A673 (cell line): ENCODE measurements around the gene CEP112. TPM values are rescaled to one million over a fixed set of nuclear protein-coding genes. Genes with fewer than 3 reads are reported as not detected.
"Not testable (repeated sequence)": the region's sequence is repeated elsewhere in the genome, so short reads cannot be mapped to it uniquely, and the experiment has no call there.

Experiments used
- BruUV-seq: library from RNA; stranded (reverse); fragments of 400-500 nt; replicated peaks from 2 replicates; lab custom pipeline; 2021; lab: Mats Ljungman, UMichigan
- CTCF ChIA-PET: fragments of 300-600 bp; sonication (Branson Sonifier 250); formaldehyde crosslinking; loops from one replicate; lab custom pipeline; 2022; ENCODE audit warnings: antibody characterized with exemption; lab: Charles Lee
- POLR2A ChIA-PET: fragments of 300-600 bp; sonication (Branson Sonifier 250); formaldehyde crosslinking; loops from one replicate; lab custom pipeline; 2022; ENCODE audit warnings: antibody characterized with exemption; ENCODE audit not compliant: low non-redundant PET; lab: Charles Lee
- DNase-seq: peaks from one replicate; pipeline ENCODE4 v3.0.0-alpha.2; 2015; ENCODE audit warnings: low spot score
- H3K27ac ChIP-seq: fragments of 200-600 bp; sonication (generic); 2 replicates; pipeline ENCODE4 v1.5.1; 2016; ENCODE audit warnings: mixed run types, low read depth, mild to moderate bottlenecking, mixed read lengths, antibody characterized with exemption, low read length; ENCODE audit not compliant: poor library complexity, severe bottlenecking
- H3K27me3 ChIP-seq: fragments of 200-600 bp; sonication (generic); replicated peaks from 2 replicates; pipeline ENCODE4 v1.6.1; 2017; ENCODE audit warnings: mixed run types, low read depth, mild to moderate bottlenecking, mixed read lengths, antibody characterized with exemption, low read length; ENCODE audit not compliant: insufficient read depth, poor library complexity
- H3K36me3 ChIP-seq: fragments of 200-600 bp; sonication (generic); 2 replicates; pipeline ENCODE4 v1.6.1; 2016; ENCODE audit warnings: mixed run types, mild to moderate bottlenecking, mixed read lengths, antibody characterized with exemption, low read length; ENCODE audit not compliant: insufficient read depth, poor library complexity, severe bottlenecking
- H3K4me1 ChIP-seq: fragments of 200-600 bp; sonication (generic); 2 replicates; pipeline ENCODE4 v1.6.1; 2017; ENCODE audit warnings: mixed run types, mild to moderate bottlenecking, mixed read lengths, antibody characterized with exemption, low read length; ENCODE audit not compliant: insufficient read depth, poor library complexity, severe bottlenecking
- H3K4me3 ChIP-seq: fragments of 200-600 bp; sonication (generic); 2 replicates; pipeline ENCODE4 v1.5.1; 2016; ENCODE audit warnings: low read depth, mixed run types, mild to moderate bottlenecking, mixed read lengths, low read length; ENCODE audit not compliant: poor library complexity, severe bottlenecking
- H3K9me3 ChIP-seq: fragments of 200-600 bp; sonication (generic); 2 replicates; pipeline ENCODE4 v1.6.1; 2016; ENCODE audit warnings: mixed run types, low read depth, mild to moderate bottlenecking, mixed read lengths, antibody characterized with exemption, low read length; ENCODE audit not compliant: poor library complexity, severe bottlenecking
- EZH2 ChIP-seq: fragments of 200-600 bp; sonication (generic); IDR thresholded peaks from 2 replicates; pipeline ENCODE4 v1.6.1; 2017; ENCODE audit warnings: borderline replicate concordance, low read depth, mild to moderate bottlenecking, mixed read lengths, antibody characterized with exemption, low read length; ENCODE audit not compliant: poor library complexity, severe bottlenecking
- intact Hi-C: fragments of 100-400 bp; cut with micrococcal nuclease; formaldehyde crosslinking; loops from one replicate; pipeline ENCODE4 v1.10.0; 2022; ENCODE audit not compliant: unreplicated experiment
- total RNA-seq: library from RNA; stranded (reverse); gene quantifications from 2 replicates; pipeline ENCODE4 v1.2.3, GENCODE V29; 2021
- TF ChIP-seq, protein P1 (sequence below): fragments of 300-800, 200-600 bp; sonication (generic); conservative IDR thresholded peaks from 2 replicates; pipeline ENCODE4 v1.5.1; 2017; ENCODE audit warnings: low read depth, mild to moderate bottlenecking, antibody characterized with exemption, low read length, moderate library complexity, mixed read lengths

The CEP112 gene
- total RNA-seq, 1 experiment from 2014 or later: 27.2 TPM

DNA sequence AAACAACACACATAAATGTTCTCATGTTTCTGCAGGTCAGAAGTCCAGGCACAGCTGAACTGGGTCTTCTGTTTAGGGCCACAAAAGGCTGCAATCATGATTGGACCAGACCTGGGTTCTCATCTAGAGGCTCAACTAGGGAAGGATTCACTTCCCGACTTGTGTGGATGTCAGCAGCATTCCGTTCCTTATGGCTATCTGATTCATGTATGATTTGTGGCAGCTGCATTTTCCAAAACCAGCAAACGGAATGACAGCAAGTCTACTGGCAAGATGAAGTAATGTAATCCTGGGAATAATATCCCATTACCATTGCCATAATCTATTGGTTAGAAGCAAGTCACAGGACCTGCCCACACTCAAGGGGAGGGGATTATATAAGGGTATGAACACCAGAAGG, 22.1 kb downstream of the CEP112 start:
- no TSS peak for BruUV-seq
- Histone ChIP-seq H3K4me1 (peaks cover 6% of the 10 kb centered on the region), H3K36me3 (peaks cover 21% of the 10 kb centered on the region), H3K27ac (no peak overlapping the region), H3K27me3 (no peaks in the 10 kb centered on the region), H3K9me3 (no peaks in the 10 kb centered on the region), H3K4me3 (no peak overlapping the region)
- DNase-seq: no peak
- TF ChIP-seq EZH2: no peak
- intact Hi-C loops: loop anchor here (5.0 to 10.0 kb wide), 2 partner anchors 615 to 933 kb away; no protein-coding TSS in a partner anchor
- CTCF ChIA-PET: interaction anchor here (0.6 kb wide), 1 partner anchor 611 kb away, joined by 5 read pairs; no protein-coding TSS in a partner anchor
- POLR2A ChIA-PET: no interaction called here

DNA sequence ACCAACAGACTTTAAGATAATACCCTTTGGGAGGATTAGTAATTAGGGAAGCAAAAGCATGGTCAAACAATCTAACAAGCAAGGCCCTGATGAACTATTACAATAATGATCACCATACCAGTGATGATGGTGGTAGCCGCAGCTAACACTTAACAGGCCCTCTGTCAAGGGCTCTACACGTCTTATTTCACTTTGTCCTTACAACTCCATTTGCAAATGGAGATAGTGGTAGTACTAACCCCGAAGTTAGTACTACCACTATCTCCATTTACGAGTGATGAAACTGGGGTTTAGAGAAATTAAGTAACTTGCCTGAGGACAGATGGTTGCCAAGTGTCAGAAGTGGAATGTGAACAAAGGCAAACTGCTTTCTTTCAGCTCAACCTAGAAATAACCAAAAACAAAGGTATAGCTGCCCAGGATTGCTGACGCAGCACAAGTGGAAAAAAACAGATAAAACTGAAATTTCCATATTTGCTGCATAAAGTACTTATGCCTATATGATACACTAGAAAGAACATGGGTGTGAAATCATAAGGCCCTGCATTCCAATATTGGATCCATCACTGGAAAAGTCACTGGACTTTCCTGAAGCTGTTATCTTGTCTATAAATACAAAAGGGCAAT, 24.6 kb downstream of the CEP112 start:
- no peak overlapping the region for H3K4me3 ChIP-seq
- ChIA-PET CTCF (no interaction called here), POLR2A (no interaction called here)
- DNase-seq: no peak
- intact Hi-C loops: loop anchor here (5.0 to 10.0 kb wide), 2 partner anchors 613 to 930 kb away; no protein-coding TSS in a partner anchor
- H3K36me3 ChIP-seq: peaks cover 21% of the 10 kb centered on the region
- H3K27me3 ChIP-seq: no peaks in the 10 kb centered on the region
- peaks cover 4% of the 10 kb centered on the region for H3K4me1 ChIP-seq
- no peak overlapping the region for H3K27ac ChIP-seq
- BruUV-seq: no TSS peak
- TF ChIP-seq EZH2: no peak
- TF ChIP-seq, protein P1, sequence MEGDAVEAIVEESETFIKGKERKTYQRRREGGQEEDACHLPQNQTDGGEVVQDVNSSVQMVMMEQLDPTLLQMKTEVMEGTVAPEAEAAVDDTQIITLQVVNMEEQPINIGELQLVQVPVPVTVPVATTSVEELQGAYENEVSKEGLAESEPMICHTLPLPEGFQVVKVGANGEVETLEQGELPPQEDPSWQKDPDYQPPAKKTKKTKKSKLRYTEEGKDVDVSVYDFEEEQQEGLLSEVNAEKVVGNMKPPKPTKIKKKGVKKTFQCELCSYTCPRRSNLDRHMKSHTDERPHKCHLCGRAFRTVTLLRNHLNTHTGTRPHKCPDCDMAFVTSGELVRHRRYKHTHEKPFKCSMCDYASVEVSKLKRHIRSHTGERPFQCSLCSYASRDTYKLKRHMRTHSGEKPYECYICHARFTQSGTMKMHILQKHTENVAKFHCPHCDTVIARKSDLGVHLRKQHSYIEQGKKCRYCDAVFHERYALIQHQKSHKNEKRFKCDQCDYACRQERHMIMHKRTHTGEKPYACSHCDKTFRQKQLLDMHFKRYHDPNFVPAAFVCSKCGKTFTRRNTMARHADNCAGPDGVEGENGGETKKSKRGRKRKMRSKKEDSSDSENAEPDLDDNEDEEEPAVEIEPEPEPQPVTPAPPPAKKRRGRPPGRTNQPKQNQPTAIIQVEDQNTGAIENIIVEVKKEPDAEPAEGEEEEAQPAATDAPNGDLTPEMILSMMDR: no peak
- H3K9me3 ChIP-seq: no peaks in the 10 kb centered on the region

DNA sequence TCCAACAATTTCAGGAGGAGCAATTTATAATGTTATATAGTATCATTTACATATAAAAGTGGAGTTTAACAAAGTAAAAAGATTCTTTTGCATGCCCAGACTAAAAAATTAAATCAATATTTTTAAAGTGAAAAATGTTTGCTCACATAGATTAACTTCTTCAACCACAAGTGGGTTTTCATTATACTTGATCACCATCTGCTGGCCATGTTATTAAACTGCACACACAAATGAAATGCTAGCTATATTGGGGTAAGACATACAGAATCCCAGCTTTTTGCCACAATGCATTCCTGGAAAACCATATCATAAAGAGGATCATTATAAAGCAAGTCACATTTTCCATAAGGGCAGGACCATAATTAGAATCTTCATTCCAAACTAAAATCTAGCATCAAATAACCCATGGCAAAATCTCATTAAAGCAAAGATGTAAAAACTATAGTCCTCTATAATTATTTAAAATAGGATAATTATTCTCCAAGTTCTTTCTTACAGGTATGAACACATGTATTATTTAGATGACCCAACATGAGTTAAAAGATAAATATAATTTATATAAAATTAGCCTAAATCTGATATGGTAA, 26.3 kb downstream of the CEP112 start:
- CTCF ChIA-PET: interaction anchor here (0.5 to 1.8 kb wide), 6 partner anchors 508 to 1203 kb away, joined by 3 to 8 read pairs (median 4); no protein-coding TSS in a partner anchor
- no peaks in the 10 kb centered on the region for H3K9me3 ChIP-seq
- peak; percentile 72 for DNase-seq
- peaks cover 21% of the 10 kb centered on the region for H3K36me3 ChIP-seq
- no peaks in the 10 kb centered on the region for H3K4me1 ChIP-seq
- H3K27me3 ChIP-seq: no peaks in the 10 kb centered on the region
- no peak overlapping the region for H3K27ac ChIP-seq
- no TSS peak for BruUV-seq
- intact Hi-C loops: loop anchor here (2.0 to 10.0 kb wide), 3 partner anchors 611 to 928 kb away; no protein-coding TSS in a partner anchor
- POLR2A ChIA-PET: no interaction called here
- TF ChIP-seq EZH2: no peak
- TF ChIP-seq, protein P1: peak; percentile 76
- no peak overlapping the region for H3K4me3 ChIP-seq

DNA sequence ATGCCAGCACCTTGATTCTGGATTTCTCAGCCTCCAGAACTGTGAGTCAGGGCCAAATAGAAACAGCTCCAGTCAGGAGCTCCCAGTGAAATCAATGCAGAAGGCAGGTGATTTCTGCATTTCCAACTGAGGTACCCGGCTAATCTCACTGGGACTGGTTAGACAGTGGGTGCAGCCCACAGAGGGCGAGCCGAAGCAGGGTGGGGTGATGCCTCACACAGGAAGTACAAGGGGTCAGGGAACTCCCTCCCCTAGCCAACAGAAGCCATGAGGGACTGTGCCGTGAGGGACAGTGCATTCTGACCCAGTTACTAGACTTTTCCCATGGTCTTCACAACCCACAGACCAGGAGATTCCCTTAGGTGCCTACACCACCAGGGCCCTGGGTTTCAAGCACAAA, 36.9 kb downstream of the CEP112 start:
- DNase-seq, H3K36me3 ChIP-seq, H3K4me1 ChIP-seq, intact Hi-C loops, POLR2A ChIA-PET, H3K4me3 ChIP-seq, BruUV-seq, H3K27ac ChIP-seq, H3K9me3 ChIP-seq, H3K27me3 ChIP-seq, CTCF ChIA-PET: not testable (repeated sequence)
